HG02642 (cell line): Measurements from ENCODE around the gene SCD5.

Source experiments
- ATAC-seq: cut with Tn5 transposase; IDR thresholded peaks from one replicate; pipeline ENCODE4 v1.9.1; 2021; ENCODE audit warnings: mild to moderate bottlenecking; ENCODE audit not compliant: unreplicated experiment, poor library complexity

The SCD5 gene

GRCh38 chr4:82774711-82775171, 23.9 kb downstream of the SCD5 start:
- no peak for ATAC-seq

- ATAC-seq: no peak
These were observed 25.5 kb downstream of the SCD5 start for GRCh38 chr4:82773057-82773456.

- ATAC-seq: no peak
These were observed 28.0 kb downstream of the SCD5 start for GRCh38 chr4:82770607-82771006.

DNA sequence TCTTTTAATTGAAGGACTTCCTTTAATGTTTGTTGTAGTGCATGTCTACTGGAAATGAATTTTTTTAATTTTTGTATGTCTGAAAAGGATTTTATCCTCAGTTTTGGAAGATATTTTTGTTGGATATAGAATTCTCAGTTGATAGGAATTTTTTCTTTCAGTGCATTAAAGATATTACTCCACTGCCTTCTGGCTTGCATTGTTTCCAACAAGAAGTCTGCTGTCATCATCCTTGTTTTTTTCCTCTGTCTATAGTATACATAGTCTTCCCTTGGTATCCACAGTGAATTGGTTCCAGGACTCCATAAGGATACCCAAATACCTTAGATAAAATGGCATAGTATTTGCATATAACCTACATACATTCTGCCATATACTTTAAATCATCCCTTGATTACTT, 33.5 kb downstream of the SCD5 start:
- ATAC-seq: no peak

DNA sequence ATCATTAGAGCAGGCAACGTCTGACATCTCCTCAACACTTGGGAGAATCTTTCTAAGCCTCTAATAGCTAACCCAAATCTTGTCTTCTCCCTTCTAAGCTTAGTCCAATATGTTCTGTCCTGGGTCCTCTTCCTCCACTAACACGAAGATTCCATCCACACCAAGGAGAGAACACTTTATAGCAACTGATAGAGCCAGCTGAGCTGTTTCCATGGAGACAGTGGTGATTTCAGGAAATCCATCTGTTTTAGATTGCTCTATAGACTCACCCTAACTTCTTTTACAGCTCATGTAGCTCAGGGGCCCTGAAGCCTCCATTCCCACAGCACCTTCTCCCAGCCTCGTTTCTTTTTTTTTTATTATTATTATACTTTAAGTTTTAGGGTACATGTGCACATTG, 37.4 kb downstream of the SCD5 start:
- ATAC-seq: no peak

DNA sequence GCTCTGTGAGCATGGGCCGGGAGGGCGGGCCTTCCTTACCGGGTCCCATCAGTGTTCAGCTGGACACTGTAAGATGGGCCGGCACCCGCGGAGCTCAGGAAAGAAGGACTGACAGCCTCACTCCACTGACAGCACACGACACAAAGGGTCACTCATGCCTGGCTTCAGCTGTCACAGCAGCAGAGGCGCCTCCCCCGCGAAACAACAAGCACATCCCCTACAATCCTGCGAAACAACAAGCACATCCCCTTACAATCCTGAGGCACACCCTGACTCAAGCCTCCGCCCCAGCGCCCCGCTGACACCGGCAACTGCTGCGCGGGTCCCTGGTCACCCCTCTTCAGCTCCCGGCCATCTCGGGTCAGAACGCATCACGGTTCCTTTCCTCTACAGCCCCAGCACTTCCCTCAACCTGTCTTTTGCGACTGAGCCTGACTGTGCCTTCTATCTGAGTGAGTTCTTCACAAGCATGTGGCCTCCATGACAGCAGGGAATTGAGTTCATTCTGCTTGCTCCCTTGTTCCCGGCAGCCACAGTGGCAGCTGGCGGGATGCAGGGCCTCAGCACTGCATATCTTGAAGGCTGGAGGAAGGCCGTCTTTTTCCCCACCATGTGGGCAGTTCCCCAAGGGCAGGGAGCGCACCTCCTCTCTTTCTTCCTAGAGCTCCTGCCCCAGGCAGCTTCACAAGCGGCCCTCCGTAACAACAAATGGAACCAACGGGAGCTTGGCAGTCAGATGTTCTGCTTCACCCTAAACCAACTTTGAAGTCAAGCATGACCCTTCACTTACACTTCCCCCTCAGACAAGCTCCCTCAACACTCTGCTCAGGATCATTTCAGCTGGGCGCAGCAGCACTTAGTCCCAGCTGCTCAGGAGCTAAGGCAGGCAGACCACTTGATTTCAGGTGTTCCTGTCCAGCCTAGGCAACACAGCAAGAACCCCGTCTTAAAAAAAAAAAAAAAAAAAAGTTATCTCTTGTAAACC, 39.6 kb downstream of the SCD5 start:
- no peak for ATAC-seq

DNA sequence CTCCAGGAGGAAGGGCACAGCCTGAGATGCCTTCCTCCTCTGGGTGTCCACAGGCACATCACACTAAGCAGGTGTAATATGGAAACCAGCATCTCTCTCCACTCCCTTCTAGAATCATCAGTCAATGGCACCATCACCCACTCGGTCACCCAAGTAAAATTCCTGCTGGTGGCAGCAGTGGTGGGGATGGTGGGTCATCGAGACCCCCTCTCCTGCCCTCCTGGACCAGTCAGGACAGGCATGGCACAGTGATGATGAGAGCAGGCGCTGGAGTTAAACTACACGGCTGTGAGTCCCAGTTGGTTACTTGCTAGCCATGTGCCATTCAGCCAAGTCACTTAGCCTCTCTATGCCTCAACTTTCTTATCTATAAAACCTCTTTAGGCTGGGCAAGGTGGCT, 42.5 kb downstream of the SCD5 start:
- no peak for ATAC-seq

- no peak for ATAC-seq
These were observed 42.9 kb downstream of the SCD5 start for GRCh38 chr4:82755650-82756049.

GRCh38 chr4:82754513-82755165, 44.0 kb downstream of the SCD5 start:
- no peak for ATAC-seq

DNA sequence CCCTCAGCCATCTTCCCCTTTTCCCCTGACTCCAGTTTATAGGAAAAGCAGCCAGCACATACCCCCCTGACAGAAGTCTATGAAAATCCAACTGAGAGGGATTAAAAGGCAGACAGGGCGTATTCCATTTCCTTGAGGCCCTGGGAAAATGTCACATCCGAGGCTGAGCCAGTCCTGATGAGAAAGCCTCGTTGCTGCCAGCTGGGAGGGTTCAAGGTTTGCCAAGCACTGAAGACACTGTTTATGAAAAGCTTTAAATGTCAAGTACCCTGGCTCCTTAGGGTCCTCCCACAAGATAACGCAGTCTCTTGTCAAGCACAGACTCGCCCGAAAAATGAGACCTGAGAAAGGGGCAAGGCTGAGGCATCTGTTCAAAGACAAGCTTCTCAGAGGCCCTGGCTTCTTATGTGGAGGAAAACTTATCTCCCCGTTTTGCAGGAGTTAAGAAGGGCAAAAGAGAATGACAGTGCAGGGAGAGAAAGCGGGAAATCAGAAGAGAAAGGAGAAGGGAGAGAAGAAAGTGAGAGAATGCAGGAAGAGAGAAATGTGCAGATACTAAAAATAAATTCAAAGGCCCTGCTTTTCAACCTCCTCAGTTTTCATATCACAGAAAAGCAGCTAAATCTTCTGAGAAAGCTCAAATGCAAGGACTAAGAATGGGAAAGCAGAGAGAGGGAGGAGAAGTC, 44.7 kb downstream of the SCD5 start:
- no peak for ATAC-seq

GRCh38 chr4:82753238-82753637, 45.4 kb downstream of the SCD5 start:
- ATAC-seq: no peak

- ATAC-seq: no peak
These were observed 49.7 kb downstream of the SCD5 start for GRCh38 chr4:82748810-82749470.

DNA sequence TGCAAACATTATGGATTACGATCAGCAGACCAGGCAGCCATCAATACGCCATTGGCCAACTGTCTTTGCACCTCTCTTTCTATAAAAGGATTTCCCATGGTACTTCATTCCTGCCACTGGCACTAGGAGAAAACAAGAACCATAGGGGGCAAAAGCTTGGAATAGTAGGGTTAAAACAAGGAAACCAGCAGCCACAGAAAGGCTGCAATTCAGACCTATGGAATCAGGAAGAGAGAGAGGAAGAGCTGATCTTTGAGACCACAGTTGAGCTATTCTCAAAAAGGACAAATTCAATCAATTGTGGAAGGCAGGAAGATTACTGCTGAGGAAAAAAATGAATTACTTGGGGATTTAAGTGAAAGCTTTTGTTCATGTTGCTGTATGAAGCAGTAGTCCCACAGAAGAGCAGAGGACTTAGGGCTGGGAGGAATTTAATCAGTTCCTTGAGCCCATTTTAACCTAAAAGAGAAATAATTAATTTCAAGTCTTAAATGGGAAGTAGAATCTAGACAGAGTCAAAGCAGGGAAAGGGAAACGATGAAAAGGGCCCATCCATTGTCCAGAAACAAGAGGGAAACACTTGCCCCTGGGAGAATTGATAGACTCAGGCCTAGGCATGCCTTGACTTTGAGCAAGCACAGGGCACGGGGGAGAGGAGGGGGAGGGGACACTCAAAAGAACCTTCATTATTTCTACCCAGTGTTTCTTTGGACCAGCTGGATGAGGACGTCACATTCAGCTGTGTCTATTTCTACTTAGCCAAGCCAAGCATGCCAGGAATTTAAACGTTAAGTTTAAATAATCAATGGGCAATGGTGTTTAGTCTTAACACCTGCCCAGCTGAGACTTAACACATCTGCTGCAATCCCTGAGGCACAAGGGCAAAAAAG, 50.7 kb downstream of the SCD5 start:
- ATAC-seq: no peak

DNA sequence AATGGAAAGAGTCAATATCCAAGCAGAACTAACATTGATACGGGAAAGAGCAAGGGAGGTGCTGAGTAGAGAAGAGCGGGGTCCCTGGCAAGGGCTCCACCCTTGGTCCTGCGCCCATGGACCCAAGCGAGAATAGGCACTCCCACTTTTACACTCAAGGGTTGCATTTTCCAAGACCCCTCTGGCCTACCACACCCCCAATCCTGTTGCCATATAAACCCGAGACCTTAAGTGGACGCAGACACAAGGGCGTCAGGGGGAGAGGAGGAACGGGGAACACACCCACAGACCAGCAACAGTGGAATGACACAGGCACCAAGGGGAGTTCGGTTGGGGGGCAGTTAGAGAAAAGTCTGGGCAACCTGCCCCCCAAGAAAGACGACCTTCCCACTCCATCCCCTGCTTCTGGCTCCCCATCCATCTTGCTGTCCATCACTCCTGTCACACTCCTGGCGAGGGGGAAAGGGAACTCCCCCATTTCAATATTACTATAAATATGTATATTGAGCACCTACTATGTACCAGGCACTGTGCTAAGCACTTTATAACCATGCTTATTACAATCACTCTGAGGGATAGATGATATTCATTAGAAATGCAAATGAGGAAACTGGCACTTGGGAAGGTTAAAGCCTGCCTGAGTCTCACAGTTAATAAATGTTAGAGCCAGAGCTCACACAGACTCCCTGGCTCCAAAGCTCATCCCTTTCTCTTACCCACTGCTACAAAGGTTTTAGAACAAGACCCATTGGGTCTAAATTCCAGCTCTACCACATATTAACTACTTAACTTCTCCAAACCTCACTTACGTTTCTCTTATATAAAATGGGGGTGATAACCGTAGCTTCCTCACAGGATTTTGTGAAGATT, 51.7 kb downstream of the SCD5 start:
- ATAC-seq: no peak

DNA sequence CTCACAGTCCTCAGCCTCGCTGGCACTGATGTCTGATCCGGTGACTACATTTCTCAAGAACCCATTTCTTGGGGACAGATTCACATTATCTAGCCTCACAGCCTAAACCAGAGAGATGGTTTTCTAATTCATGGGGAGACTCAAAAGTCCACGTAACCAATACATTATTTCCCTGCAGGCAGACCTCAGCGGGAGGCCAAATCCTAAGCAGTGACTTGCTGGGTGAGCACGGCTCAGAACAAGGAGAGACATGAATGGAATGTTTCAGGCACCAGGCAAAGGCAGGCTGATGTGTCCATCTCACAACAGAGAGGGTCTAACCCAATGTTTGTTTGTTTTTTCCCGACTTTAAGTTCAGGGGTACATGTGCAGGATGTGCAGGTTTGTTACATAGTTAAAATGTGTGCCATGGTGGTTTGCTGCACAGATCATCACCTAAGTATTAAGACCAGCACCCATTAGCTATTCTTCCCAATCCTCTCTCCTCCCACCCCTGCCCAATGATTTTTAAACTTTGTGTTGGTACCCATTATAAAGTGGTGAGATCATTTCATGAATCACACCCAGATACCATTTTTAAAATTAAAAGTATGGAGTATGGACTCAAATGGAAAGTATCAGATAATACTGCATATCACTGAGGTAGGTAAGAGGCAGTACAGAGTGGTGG, 53.3 kb downstream of the SCD5 start:
- ATAC-seq: no peak

DNA sequence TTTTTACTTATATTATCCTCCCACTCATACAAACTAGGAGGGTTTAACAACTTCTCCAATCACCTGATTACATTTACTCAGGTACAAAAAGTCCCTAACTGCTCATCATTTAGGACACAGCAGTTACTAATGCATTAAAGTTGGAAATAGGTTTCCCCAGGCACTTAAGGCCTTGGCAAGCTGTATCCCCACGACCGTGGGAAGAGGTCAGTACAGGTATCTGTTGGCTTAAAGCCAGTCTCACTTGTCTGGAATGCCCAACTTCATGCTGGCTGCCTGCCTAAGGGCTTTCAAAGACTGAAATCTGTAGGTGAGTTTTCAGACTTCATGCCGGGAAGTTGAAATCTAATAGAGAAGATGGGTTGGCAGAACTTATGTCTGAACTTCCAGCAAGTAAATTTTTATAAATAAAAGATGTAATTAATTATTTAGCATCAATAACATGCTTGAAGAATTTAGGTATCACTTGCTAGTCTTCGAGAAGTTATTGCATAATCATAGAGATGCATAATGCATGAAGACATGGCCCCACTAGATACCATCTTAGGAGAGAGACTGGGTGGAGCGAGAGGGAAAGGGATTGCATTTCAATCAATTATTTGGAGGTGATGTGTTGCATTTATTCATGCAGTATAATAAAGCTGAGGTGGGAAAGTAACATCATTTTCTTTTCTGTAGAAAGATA, 54.2 kb downstream of the SCD5 start:
- no peak for ATAC-seq

DNA sequence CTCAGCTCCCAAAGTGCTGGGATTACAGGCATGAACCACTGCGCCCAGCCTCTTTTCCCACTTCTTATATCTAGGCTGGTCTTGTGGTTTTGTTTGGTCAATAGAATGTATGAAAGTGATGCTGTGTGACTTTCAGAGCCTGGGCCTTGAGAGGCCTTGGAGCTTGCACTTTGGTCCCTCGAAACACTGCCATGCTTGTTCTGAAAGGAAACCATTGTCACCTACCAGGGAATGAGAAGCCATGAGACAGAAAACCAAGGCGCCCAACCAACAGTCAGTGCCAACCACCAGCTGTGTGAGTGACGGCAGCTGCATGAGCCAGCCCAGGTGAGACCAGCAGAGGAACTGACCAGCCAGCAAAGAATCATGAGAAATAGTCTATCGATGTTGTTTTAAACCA, 57.4 kb downstream of the SCD5 start:
- ATAC-seq: no peak
